AG20443 (cell line): ENCODE results near the gene TESK1.

Source experiments
- DNase-seq: peaks from one replicate; pipeline ENCODE4 v3.0.0; 2012; ENCODE audit warnings: low spot score, mixed read lengths

Gene TESK1

DNA sequence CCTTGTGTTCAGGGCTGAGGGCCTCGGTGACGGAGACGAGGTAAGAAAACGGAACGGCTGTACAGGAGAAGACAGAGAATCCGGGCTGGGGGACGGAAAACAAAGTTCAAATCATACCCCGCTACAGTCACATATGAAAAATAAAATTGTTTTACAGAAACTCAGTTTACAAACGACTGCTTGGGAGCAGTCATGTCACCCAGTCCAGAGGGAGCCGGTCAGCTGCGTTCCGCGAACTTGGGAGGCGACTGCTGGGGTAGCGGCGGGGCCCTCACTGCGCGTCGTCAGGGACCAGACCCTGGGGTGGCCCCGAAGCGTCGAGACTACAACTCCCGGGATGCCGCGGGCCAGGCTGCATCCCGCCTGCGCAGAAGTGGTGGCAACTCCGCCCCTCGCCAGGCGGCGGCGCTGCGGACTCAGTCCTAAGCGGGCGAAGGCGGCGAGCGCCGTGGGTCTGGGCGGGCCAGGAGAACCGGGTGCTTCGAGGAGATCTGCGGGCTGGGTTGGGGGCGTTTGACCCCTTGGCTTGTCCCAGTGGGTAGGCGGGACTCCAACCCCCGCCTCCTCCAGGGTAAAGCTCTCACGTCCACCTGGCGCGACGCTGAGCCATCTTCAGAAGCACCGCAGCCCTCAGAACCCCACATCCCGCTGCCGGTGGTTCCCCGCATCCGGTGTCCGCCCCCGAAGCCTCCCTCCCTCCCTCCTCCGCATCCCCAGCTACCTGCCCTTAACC lies 41.6 kb downstream of the TESK1 start:
- DNase-seq = peak; percentile 96

DNA sequence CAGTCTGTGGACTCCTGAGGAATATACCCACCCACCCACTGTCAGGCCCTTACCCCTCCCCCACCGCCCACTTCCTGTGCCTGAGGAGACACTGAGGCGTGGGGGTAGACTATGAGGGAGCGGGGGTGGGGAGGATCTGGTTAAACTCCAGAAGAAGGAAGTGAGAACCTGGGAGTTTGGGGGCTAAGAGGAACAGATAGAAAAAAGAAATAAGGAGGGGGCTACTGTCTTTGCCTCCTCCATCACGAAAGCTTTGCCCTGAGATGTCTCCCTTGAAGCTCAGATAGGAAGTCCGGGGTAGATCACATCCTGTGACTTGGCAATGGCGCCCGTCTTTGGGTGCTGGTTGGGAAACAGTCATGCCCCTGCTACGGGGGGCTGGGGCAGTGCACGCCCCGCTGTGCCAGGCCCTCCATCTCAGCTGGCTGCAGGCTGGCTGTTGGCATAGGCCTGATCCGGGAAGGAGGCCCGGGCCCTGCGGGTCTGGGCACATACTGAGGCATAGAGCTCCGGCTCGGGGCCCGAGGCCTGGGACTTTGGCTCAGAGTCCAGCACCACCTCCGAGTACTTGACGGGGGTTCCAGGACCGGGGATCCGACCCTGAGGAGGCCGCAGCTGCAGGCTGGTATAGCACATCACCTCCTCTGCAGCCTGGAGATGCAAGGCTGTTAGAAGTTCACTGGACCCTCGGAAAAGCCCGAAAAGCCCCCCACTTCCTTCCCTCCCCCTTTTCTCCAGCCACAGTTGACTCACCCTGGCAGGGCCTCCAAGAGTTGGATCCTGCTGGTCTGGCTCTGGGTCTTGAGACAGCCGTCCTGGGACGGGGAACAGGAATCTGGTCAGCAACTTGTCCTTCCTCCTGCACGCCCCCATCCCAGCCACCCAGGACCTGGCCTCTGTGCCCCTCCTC lies 44.6 kb downstream of the TESK1 start:
- no peak for DNase-seq

DNA sequence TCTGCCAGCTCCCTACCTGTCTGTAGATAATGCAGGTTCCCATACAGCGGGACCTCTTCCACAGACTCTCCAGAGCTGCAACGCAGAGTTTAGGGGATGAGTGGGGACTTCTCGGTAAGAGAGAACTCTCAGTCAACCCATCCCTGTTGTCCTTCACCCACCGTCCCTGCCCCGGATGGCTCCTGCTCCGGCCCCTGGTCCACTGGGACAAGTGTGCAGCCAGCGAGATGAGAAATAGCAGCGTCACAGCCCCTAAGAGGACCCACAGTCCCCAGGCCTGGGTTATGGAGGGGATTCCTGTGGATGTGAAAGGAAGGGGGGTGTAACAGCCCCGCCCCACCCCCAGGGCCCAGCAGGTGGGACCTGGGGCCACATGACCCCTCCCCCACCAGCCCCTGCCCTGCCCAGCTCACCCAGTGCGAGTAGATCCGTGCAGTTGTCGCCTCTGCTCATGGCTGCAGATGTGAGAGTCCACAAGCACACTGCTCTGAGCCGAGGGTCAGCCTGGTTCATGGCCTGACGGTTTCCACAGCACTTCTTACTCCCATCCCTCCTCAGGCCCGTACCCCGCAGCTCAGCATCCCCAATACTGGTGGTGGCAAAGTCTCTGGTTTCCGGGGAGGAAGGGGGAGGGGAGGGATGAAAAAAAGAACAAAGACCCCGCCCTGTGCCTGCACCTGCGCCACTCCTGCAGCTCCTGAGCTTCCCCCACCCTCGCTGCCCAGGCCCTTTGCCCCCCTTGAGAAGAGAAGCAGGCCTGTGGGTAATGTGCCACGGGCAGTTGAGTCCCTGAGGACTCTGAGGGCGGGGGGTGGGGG lies 45.5 kb downstream of the TESK1 start, which contains the start of gene SIT1:
TSS of gene SIT1 (minus strand) at position 591 of the 818 bp plus-strand sequence. CDS start at position 513, 78 bp downstream.
- no peak for DNase-seq

DNA sequence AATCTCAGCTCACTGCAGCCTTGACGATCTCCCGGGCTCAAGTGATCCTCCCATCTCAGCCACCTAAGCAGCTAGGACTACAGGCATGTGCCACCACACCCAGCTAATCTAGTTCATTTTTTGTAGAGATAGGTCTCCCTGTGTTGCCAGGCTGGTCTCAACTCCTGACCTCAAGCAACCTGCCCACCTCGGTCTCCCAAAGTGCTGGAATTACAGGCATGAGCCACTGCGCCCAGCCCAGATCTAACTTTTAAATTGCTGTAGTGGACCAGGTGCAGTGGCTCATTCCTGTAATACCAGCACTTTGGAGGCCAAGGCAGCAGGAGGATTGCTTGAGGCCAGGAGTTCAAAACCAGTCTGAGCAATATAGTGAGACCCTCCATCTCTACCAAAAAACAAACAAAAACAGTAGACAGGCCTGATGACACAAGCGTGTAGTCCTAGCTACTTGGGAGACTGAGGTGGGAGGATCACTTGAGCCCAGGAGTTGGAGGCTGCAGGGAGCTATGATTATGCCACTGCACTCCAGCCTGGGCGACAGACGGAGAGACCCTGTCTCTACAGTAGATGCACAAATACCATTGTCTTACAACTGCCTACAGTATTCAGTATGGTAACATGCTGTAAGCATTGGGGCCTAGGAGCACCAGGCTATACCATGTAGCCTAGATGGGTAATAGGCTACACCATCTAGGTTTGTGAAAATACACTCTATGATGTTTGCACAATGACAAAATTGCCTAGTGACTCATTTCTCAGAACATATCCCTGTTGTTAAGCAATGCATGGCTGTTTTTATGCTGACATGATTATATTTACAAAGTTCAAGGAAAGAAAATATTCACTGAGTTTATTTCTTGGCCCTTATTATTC lies 47.1 kb downstream of the TESK1 start:
- DNase-seq = no peak

DNA sequence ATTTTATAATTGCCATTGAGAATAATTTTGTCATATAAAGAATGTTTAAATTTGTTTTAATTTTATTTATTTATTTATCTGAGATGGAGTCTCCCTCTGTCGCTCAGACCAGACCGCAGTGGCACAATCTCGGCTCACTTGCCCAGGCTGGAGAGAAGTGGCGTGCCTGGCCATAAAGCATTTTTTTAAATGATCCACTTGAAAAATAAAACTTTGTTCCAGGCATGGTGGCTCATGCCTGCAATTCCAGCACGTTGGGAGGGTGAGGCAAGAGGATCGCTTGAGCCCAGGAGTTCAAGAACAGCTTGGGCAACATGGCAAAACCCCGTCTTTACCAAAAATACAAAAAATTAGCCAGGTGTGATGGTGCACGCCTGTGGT lies 47.8 kb downstream of the TESK1 start:
- no peak for DNase-seq

DNA sequence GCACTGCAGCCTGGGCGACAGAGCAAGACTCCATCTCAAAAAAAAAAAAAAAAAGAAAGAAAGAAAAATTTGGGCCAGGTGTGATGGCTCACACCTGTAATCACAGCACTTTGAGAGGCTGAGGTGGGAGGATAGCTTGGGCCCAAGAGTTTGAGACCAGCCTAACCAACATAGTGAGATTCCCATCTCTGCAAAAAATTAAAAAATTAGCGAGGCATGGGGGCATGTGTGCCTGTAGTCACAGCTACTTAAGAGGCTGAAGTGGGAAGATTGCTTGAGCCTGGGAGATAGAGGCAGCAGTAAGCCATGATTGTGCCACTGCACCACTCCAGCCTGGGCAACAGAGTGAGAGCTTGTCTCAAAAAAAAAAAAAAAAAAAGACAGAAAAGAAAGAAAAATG lies 48.5 kb downstream of the TESK1 start:
- no peak for DNase-seq

DNA sequence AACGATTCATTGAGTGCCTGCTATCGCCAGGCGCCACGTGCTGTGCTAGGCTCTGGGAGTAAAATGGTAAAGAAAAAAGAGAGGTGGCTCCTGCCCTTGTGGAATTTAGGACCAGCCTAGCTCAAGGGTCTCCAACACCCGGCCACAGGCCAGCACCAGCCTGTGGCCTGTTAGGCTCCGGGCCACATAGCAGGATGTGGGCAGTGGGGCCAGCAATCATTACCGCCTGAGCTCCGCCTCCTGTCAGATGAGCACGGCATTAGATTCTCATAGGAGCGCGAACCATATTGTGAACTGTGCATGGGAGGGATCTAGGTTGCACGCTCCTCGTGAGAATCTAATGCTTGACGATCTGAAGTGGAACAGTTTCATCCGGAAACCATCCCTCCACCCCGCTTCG lies 51.3 kb downstream of the TESK1 start:
- DNase-seq = no peak

DNA sequence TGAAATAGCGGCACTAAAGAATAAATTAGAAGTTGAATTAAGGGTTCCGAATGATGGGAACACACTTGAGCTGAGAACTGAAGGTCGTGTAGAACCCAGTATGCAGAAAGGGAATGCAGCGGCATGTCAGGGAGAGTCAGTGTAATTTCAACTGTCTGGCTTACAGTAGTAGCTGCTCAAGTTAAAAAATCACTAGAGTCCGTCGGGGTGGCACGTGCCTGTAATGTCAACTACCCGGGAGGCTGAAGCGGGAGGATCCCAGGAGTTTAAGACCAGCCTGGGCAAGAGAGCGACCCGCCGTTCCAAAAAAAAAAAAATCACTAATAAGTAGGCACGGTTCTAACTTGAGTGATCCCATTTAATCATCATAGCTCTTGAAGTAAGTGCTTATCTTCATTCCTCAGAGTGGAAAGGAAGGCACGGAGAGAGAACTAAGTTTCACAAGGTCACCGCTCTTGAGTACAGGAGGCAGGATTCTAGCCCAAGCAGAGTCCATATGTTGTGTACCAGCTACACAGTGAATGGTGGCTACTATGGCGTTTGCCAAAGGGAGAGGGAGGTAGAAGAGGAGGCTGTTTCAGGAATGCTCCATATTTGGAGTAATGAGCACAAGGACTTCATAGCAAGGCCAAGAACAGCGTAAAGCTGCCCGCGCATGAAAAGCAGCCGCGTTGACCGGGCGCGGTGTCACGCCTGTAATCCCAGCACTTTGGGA lies 51.9 kb downstream of the TESK1 start:
- DNase-seq = peak; percentile 36

DNA sequence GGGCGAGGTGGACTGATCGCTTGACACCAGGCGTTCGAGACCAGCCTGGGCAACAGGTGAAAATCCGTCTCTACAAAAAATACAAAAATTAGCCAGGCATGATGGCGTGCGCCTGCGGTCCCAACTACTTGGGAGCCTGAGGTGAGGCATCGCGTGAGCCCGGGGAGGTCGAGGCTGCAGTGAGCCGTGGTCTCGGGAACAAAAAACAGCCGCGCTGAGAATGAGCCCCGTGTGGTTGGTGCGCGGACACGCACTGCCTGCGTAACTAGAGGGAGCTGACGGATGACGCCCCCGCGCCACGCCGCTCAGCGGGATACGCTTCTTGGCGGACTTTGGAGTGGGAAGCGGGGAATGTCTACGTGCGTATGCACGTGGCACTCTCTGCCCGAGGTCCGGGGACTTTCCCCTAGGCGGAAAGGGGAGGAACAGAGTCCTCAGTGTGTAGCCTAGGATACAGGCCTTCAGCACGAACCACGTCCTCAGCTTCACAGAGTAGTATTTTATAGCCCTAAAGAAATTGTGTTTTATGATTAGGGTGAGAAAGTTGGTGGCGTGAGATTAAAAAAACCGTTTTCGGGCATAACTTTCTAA lies 52.6 kb downstream of the TESK1 start, which contains the start of gene RMRP:
TSS of gene RMRP (minus strand) at position 474 of the 591 bp plus-strand sequence.
- peak; percentile 93 for DNase-seq

DNA sequence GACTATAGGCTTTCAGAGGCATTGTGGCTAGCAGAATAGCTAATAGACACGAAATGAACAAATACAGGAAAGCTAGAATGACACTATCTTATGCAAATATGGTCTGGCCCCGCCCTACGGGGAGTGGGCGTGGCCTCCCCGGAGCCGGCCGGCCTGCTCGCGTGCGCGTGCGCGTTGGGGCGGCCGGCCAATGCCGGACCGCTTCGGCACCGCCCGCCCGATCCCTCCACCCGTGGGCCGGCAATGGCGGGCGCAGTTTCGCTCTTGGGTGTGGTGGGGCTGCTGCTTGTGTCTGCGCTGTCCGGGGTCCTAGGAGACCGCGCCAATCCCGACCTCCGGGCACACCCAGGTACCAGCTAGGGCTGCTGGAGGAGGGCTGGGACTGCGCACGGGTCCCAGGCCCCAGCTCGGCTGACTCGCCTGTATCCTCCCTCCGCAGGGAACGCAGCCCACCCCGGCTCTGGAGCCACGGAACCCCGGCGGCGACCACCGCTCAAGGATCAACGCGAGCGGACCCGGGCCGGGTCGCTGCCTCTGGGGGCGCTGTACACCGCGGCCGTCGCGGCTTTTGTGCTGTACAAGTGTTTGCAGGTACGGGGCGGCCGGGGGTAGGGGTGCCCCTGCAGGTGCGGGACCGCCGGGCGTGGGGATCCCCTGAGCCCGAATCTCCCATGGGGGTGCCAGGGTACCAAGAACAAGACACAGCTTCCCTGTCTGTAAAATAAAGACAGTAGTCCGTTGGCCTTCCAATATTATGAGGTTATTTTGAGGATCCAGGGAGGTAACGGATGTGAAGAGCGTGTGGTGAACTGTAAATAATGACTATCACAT lies 53.3 kb downstream of the TESK1 start, which contains the start of gene CCDC107:
TSS of gene CCDC107 (plus strand) at position 156 of the 831 bp plus-strand sequence. CDS start at position 244, 88 bp downstream.
- DNase-seq = peak; percentile 98

DNA sequence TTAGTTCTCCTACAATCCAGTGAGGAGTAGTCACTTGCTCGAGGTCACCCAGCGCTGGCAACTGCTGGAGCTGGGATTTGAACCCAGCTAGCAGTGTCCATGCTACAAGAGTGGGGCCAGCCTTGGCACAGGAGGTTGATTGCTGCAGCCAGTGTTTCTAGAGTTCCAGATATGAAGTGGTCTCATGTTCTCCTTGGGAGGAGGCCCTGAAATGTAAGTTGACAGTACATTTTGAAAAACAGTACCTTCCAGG lies 53.8 kb downstream of the TESK1 start:
- peak; percentile 51 for DNase-seq

DNA sequence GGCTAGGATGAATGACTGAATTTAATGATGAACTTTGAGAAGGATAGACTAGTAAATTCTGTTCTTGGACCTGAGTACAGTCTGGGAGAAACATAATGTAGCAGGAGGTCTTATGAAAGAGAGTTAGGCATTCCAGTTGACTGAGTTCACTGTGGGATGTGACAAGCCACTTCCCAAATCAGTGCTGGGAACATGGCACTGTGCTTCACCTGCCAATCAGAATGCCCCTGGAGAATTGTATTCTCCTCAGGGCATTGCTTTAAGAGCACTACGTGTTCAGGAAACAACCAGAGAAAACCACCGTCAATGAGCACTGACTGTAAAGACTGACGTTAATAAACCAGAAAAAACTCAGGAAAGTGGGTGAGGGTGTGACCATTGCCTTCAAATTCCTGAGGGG lies 54.3 kb downstream of the TESK1 start:
- DNase-seq = peak; percentile 38
